Measurements from ENCODE around the gene MALT1.
"Not testable (repeated sequence)": the region's sequence is repeated elsewhere in the genome, so short reads cannot be mapped to it uniquely, and the experiment has no call there.

The MALT1 gene

DNA sequence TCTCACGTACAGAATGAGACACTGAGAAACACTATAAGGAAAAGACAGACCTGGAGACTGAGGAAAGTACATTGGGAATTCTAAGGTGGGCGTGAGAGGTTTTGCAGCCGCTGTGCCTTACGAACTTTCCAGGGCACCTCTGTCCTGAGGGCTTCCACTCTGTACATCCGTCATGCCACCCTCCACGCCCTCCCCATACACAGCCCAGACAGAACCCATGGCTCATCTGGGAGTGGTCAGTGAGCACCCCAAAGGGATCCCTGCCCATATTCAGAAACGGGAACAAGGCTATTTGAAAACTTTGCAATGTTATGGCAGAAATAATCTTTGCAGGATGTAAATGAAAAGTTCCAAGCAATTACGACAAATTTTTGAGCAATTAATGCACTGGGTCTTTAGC is 98.1 kb downstream of the MALT1 start:
- TF ChIP-seq, protein P1, sequence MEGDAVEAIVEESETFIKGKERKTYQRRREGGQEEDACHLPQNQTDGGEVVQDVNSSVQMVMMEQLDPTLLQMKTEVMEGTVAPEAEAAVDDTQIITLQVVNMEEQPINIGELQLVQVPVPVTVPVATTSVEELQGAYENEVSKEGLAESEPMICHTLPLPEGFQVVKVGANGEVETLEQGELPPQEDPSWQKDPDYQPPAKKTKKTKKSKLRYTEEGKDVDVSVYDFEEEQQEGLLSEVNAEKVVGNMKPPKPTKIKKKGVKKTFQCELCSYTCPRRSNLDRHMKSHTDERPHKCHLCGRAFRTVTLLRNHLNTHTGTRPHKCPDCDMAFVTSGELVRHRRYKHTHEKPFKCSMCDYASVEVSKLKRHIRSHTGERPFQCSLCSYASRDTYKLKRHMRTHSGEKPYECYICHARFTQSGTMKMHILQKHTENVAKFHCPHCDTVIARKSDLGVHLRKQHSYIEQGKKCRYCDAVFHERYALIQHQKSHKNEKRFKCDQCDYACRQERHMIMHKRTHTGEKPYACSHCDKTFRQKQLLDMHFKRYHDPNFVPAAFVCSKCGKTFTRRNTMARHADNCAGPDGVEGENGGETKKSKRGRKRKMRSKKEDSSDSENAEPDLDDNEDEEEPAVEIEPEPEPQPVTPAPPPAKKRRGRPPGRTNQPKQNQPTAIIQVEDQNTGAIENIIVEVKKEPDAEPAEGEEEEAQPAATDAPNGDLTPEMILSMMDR (IDR thresholded peaks at IDR 0.05): no peak
- DNase-seq (ENCODE audit: low spot score): peak; percentile 14

DNA sequence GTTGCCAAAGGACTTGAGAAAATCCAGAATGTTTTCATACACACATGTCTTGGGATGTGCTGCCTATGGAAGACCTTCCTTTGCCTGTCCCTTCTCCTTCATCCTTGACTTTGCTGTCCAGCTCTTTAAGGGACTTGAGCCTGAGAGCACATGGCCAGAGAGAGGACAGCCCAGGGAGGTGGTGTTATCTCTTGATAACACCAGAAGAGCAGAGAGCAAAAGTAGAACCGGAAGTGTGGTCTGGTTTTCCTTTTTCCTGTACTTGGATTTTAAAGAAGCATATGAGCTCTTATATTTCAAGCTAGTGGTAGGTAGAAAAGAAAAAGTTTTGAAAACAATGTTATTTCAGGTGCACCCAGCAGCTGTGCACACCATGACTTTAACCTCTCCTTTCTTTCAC is 99.3 kb downstream of the MALT1 start:
- TF ChIP-seq, protein P1 (IDR thresholded peaks at IDR 0.05): no peak
- Histone ChIP-seq H3K4me3 (no peak overlapping the region), H3K27ac (no peak overlapping the region)
- no peak for DNase-seq (ENCODE audit: low spot score)

More for the DNA sequence above, 98.1 kb downstream of the MALT1 start:
- Histone ChIP-seq H3K27ac (no peak overlapping the region), H3K4me3 (no peak overlapping the region)

DNA sequence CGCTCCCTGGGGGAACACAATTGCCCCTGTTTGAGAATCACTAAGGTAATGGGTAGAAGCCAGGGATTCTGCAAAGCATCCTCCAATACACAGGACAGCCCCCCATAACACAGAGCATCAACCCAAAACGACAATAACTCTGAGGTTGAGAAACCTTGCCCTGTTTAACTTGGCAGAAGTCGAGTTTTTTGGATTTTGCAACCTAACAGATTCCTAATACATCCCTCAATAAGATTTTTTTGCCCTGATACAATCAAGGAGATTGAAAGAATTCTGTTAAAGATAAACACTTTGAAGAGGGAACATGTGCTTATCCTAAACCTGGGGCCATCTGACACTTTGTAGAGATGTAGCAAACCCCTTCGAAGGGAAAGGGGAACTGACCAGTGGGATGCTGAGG is 100.9 kb downstream of the MALT1 start:
- TF ChIP-seq, protein P1 (IDR thresholded peaks at IDR 0.05): no peak
- no peak for DNase-seq (ENCODE audit: low spot score)
- Histone ChIP-seq H3K4me3 (no peak overlapping the region), H3K27ac (no peak overlapping the region)

DNA sequence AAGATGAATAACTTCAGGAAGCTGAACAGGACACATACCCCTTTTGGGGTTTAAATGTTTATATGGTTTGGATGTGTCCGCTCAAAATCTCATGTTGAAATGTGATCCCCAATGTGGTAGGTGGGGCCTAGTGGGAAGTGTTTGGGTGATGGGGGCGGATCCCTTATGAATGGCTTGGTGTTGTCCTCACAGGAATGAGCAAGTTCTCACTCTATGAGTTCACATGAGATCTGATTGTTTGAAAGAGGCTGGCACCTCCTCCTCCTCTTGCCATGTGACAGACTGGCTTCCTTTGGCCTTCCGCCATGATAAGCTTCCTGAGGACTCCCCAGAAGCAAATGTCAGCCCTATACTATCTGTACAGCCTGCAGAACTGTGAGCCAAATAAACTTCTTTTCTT is 104.8 kb downstream of the MALT1 start:
- TF ChIP-seq, protein P1 (IDR thresholded peaks at IDR 0.05): no peak
- no peak for DNase-seq (ENCODE audit: low spot score)

DNA sequence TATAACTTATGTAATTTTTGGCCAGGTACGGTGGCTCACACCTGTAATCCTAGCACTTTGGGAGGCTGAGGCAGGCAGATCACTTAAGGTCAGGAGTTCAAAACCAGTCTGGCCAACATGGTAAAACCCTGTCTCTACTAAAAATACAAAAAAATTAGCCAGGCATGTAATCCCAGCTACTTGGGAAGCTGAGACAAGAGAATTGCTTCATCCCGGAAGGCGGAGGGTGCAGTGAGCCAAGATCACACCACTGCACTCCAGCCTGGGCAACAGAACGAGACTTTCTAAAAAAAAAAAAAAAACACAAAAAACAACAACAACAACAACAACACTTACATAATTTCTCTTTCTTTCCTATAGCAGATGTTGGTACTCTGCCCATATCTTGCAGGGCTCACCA is 105.3 kb downstream of the MALT1 start:
- not testable (repeated sequence) for DNase-seq (ENCODE audit: low spot score); H3K27ac ChIP-seq; H3K4me3 ChIP-seq

More for the DNA sequence above, 104.8 kb downstream of the MALT1 start:
- Histone ChIP-seq H3K4me3 (no peak overlapping the region), H3K27ac (no peak overlapping the region)

DNA sequence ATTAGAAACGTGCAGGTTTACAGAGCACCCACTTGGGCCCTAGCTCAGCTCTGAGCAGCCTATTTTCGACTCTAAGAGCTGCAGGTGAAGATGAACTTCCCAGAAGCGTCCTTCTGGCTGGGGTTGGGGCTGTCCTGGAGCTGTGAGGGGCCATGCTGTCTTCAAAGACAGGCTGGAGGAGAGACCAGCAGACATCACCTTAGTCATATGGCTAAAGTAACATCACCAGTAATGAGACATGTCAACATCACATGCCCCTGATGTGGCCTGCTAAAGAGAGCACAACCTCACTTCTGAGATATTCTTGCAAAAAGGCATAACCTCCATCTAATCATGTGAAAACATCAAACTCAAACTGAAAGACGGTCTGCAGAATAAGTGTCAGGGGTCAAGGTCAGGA is 106.2 kb downstream of the MALT1 start:
- TF ChIP-seq, protein P1 (IDR thresholded peaks at IDR 0.05): no peak
- no peak overlapping the region for H3K4me3 ChIP-seq
- H3K27ac ChIP-seq: no peak overlapping the region
- no peak for DNase-seq (ENCODE audit: low spot score)

DNA sequence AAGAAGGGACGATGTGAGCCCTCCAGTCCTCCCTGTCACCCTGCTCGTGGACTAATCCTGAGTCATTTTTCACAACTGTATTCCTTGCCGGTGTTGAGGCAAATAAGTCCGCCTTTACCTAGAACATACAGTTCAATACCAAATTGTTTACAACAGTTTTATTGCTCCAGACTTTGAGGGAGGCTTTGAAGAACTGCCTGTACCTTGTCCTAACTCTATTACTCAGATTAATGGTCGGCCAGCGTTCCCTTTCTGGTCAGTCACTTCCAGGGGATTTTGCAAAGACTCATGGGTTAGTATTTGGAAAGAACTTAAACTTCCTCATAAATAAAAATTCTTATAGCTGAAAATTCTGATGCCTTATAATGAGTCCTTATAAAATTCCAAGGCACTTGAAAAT is 108.3 kb downstream of the MALT1 start:
- TF ChIP-seq, protein P1 (IDR thresholded peaks at IDR 0.05): no peak
- H3K4me3 ChIP-seq: no peak overlapping the region
- no peak for DNase-seq (ENCODE audit: low spot score)
- no peak overlapping the region for H3K27ac ChIP-seq

DNA sequence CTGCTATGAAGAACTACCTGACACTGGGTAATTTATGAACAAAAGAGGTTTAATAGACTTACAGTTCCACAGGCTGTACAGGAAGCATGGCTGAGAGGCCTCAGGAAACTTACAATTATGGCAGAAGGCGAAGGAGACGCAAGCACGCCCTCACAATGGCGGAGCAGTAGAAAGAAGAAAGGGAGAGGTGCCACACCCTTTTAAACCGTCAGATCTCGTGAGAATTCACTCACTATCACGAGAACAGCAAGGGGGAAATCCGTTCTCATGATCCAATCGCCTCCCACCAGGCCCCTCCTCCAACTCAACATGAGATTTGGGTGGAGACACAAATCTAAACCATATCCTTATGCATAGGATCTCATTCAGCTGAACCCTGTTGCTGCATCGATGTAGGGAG is 108.8 kb downstream of the MALT1 start:
- no peak overlapping the region for H3K4me3 ChIP-seq
- TF ChIP-seq, protein P1 (IDR thresholded peaks at IDR 0.05): no peak
- no peak overlapping the region for H3K27ac ChIP-seq
- no peak for DNase-seq (ENCODE audit: low spot score)

Data from coronary artery (tissue), 2 donors.